ENCODE data around the gene MED27. TPM values are rescaled to one million over a fixed set of nuclear protein-coding genes. Genes with fewer than 3 reads are reported as not detected.

MED27 gene
- total RNA-seq, 1 experiment from 2014 or later: 38.4 TPM

GRCh38 chr9:131860430-131860829, 219.2 kb downstream of the MED27 start:
- no peak overlapping the region for H3K4me3 ChIP-seq (ENCODE audit: low read length)
- no peak overlapping the region for H3K27ac ChIP-seq (ENCODE audit: low read length)
- ATAC-seq (no peak), DNase-seq (no peak)
- H3K9me2 ChIP-seq (replicated peaks; ENCODE audit: low read length): no peaks in the 10 kb centered on the region
- no peak overlapping the region for H3K9ac ChIP-seq (ENCODE audit: low read length)
- H3K36me3 ChIP-seq (ENCODE audit: low read depth, low read length): no peaks in the 10 kb centered on the region
- no peak overlapping the region for H2AFZ ChIP-seq (ENCODE audit: low read length)
- H3K79me2 ChIP-seq (ENCODE audit: low read length): no peaks in the 10 kb centered on the region
- H3K27me3 ChIP-seq (ENCODE audit: low read length): no peaks in the 10 kb centered on the region
- no TSS peak for BruUV-seq (replicated peaks)
- ChIA-PET POLR2A (ENCODE audit: unreplicated experiment) (no interaction called here), CTCF (no interaction called here)
- no peak overlapping the region for H3K4me2 ChIP-seq (ENCODE audit: low read length)
- no peaks in the 10 kb centered on the region for H3F3A ChIP-seq (ENCODE audit: low read length, unreplicated experiment)
- no peaks in the 10 kb centered on the region for H4K20me1 ChIP-seq (ENCODE audit: low read length)
- H3K9me3 ChIP-seq (ENCODE audit: low read length): no peaks in the 10 kb centered on the region
- intact Hi-C loops (cut with micrococcal nuclease): no loop called here
- TF ChIP-seq EZH2phosphoT487 (IDR thresholded peaks at IDR 0.05; ENCODE audit: borderline replicate concordance, low read length): no peak
- TF ChIP-seq EZH2 (IDR thresholded peaks at IDR 0.05; ENCODE audit: low read length, unreplicated experiment): no peak
- TF ChIP-seq CTCF (conservative IDR thresholded peaks at IDR 0.05; ENCODE audit: low read depth, low read length): no peak
- H3K4me1 ChIP-seq (ENCODE audit: insufficient read depth, low read length): no peaks in the 10 kb centered on the region

DNA sequence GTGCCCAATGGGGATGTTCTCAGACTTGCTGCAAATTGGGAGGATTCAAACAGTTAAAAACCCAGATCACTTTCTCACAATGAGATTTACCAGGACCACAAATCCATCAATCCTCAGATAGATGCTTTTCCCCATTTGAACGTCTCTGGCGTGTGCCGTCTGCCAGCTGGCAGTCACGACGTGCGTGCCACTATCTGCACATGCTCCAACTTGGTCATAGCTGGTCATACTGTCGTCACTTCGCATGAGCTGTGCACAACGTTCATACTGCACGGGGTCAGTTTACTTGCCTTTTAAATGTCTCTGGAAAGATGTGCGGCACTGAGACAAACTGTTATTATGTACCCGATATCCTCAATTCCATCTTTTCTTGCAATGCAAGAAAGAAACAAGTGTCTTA, 221.5 kb downstream of the MED27 start:
- H3F3A ChIP-seq (ENCODE audit: low read length, unreplicated experiment): no peaks in the 10 kb centered on the region
- H3K27me3 ChIP-seq (ENCODE audit: low read length): no peaks in the 10 kb centered on the region
- H3K27ac ChIP-seq (ENCODE audit: low read length): no peak overlapping the region
- DNase-seq (no peak), ATAC-seq (no peak)
- POLR2A ChIA-PET (ENCODE audit: unreplicated experiment): no interaction called here
- no peaks in the 10 kb centered on the region for H3K4me1 ChIP-seq (ENCODE audit: insufficient read depth, low read length)
- no peaks in the 10 kb centered on the region for H3K9me3 ChIP-seq (ENCODE audit: low read length)
- H2AFZ ChIP-seq (ENCODE audit: low read length): no peak overlapping the region
- no peaks in the 10 kb centered on the region for H3K9me2 ChIP-seq (replicated peaks; ENCODE audit: low read length)
- H3K4me3 ChIP-seq (ENCODE audit: low read length): no peak overlapping the region
- H4K20me1 ChIP-seq (ENCODE audit: low read length): no peaks in the 10 kb centered on the region
- CTCF ChIA-PET: interaction anchor here (0.7 kb wide), 1 partner anchor 154 kb away, joined by 3 read pairs; no protein-coding TSS in a partner anchor
- H3K36me3 ChIP-seq (ENCODE audit: low read depth, low read length): no peaks in the 10 kb centered on the region
- H3K4me2 ChIP-seq (ENCODE audit: low read length): no peak overlapping the region
- H3K79me2 ChIP-seq (ENCODE audit: low read length): no peaks in the 10 kb centered on the region
- BruUV-seq (replicated peaks): no TSS peak
- TF ChIP-seq EZH2phosphoT487 (IDR thresholded peaks at IDR 0.05; ENCODE audit: borderline replicate concordance, low read length) (no peak), CTCF (conservative IDR thresholded peaks at IDR 0.05; ENCODE audit: low read depth, low read length) (no peak), EZH2 (IDR thresholded peaks at IDR 0.05; ENCODE audit: low read length, unreplicated experiment) (no peak)
- no peak overlapping the region for H3K9ac ChIP-seq (ENCODE audit: low read length)
- intact Hi-C loops (cut with micrococcal nuclease): no loop called here

GRCh38 chr9:131856105-131856504, 223.6 kb downstream of the MED27 start:
- CTCF ChIA-PET: no interaction called here

More at GRCh38 chr9:131856105-131856504, 223.6 kb downstream of the MED27 start:
- Histone ChIP-seq H3K36me3 (ENCODE audit: low read depth, low read length) (no peaks in the 10 kb centered on the region), H3F3A (ENCODE audit: low read length, unreplicated experiment) (no peaks in the 10 kb centered on the region), H2AFZ (ENCODE audit: low read length) (no peak overlapping the region), H3K4me1 (ENCODE audit: insufficient read depth, low read length) (no peaks in the 10 kb centered on the region), H3K4me2 (ENCODE audit: low read length) (no peak overlapping the region), H3K9me3 (ENCODE audit: low read length) (no peaks in the 10 kb centered on the region), H3K4me3 (ENCODE audit: low read length) (no peak overlapping the region), H3K27ac (ENCODE audit: low read length) (no peak overlapping the region), H3K9me2 (replicated peaks; ENCODE audit: low read length) (no peaks in the 10 kb centered on the region), H3K27me3 (ENCODE audit: low read length) (no peaks in the 10 kb centered on the region), H4K20me1 (ENCODE audit: low read length) (no peaks in the 10 kb centered on the region), H3K9ac (ENCODE audit: low read length) (no peak overlapping the region), H3K79me2 (ENCODE audit: low read length) (no peaks in the 10 kb centered on the region)
- no peak for ATAC-seq
- no peak for DNase-seq
- no TSS peak for BruUV-seq (replicated peaks)
- intact Hi-C loops (cut with micrococcal nuclease): no loop called here
- POLR2A ChIA-PET (ENCODE audit: unreplicated experiment): no interaction called here
- TF ChIP-seq EZH2phosphoT487 (IDR thresholded peaks at IDR 0.05; ENCODE audit: borderline replicate concordance, low read length) (no peak), EZH2 (IDR thresholded peaks at IDR 0.05; ENCODE audit: low read length, unreplicated experiment) (no peak), CTCF (conservative IDR thresholded peaks at IDR 0.05; ENCODE audit: low read depth, low read length) (no peak)
